GM18858 (cell line): ENCODE data around the gene RHBG.

ENCODE experiments used
- ATAC-seq: cut with Tn5 transposase; IDR thresholded peaks from one replicate; pipeline ENCODE4 v1.9.1; 2021; ENCODE audit not compliant: unreplicated experiment

Gene RHBG

GRCh38 chr1:156386134-156386901 lies 17.3 kb downstream of the RHBG start:
- no peak for ATAC-seq

- ATAC-seq = no peak
These were observed 18.2 kb downstream of the RHBG start for GRCh38 chr1:156386949-156387869.

GRCh38 chr1:156387870-156388173 lies 18.8 kb downstream of the RHBG start:
- ATAC-seq = no peak

GRCh38 chr1:156388174-156389137 lies 19.4 kb downstream of the RHBG start:
- ATAC-seq = no peak

GRCh38 chr1:156389311-156389710 lies 20.3 kb downstream of the RHBG start:
- no peak for ATAC-seq

- no peak for ATAC-seq
These were observed 21.7 kb downstream of the RHBG start for GRCh38 chr1:156390469-156391365.

GRCh38 chr1:156391366-156391677 lies 22.3 kb downstream of the RHBG start:
- no peak for ATAC-seq

- no peak for ATAC-seq
These were observed 22.7 kb downstream of the RHBG start for GRCh38 chr1:156391701-156392100.

GRCh38 chr1:156392452-156392853 lies 23.4 kb downstream of the RHBG start:
- no peak for ATAC-seq

GRCh38 chr1:156393095-156393494 lies 24.1 kb downstream of the RHBG start:
- ATAC-seq = no peak

- no peak for ATAC-seq
These were observed 25.1 kb downstream of the RHBG start for GRCh38 chr1:156394082-156394481.

GRCh38 chr1:156394835-156395461 lies 25.9 kb downstream of the RHBG start:
- ATAC-seq = no peak

- ATAC-seq = no peak
These were observed 30.5 kb downstream of the RHBG start for GRCh38 chr1:156399355-156400125.

GRCh38 chr1:156400191-156400935 lies 31.4 kb downstream of the RHBG start:
- ATAC-seq = no peak

- no peak for ATAC-seq
These were observed 32.1 kb downstream of the RHBG start for GRCh38 chr1:156401041-156401574.

GRCh38 chr1:156401681-156402081 lies 32.7 kb downstream of the RHBG start:
- ATAC-seq = no peak

- ATAC-seq = no peak
These were observed 33.5 kb downstream of the RHBG start for GRCh38 chr1:156402331-156403020.
